T-helper 2 cell treated with Interferon-gamma antibody and Interleukin-4, amounts not matched to agents 5 μg/mL and 100 μg/mL, for 36 hours (primary cell): Measurements from ENCODE around the gene NEURL1.
"Not testable (repeated sequence)": the region's sequence is repeated elsewhere in the genome, so short reads cannot be mapped to it uniquely, and the experiment has no call there.

ENCODE experiments used
- DNase-seq: peaks from one replicate; pipeline ENCODE4 v3.0.0; 2021; ENCODE audit warnings: low spot score
- H3K27ac Mint-ChIP-seq: one replicate; pipeline ENCODE4 v1.8.0; 2021; ENCODE audit warnings: mild to moderate bottlenecking, mixed read lengths
- H3K27me3 Mint-ChIP-seq: one replicate; pipeline ENCODE4 v1.8.0; 2021; ENCODE audit warnings: low read depth, mixed read lengths
- H3K36me3 Mint-ChIP-seq: one replicate; pipeline ENCODE4 v1.8.0; 2021; ENCODE audit warnings: low read depth, mixed read lengths
- H3K4me1 Mint-ChIP-seq: one replicate; pipeline ENCODE4 v1.8.0; 2021; ENCODE audit warnings: low read depth, mixed read lengths
- H3K4me3 Mint-ChIP-seq: one replicate; pipeline ENCODE4 v1.8.0; 2022; ENCODE audit warnings: mild to moderate bottlenecking, moderate library complexity, mixed read lengths
- H3K9me3 Mint-ChIP-seq: one replicate; pipeline ENCODE4 v1.8.0; 2021; ENCODE audit warnings: mixed read lengths

The NEURL1 gene

GRCh38 chr10:103626178-103626577 is 132.7 kb downstream of the NEURL1 start:
- Mint-ChIP-seq H3K36me3 (peaks cover 3% of the 10 kb centered on the region), H3K4me3 (no peak overlapping the region), H3K9me3 (no peaks in the 10 kb centered on the region), H3K27me3 (no peaks in the 10 kb centered on the region), H3K4me1 (no peaks in the 10 kb centered on the region), H3K27ac (no peak overlapping the region)
- no peak for DNase-seq

- no peak overlapping the region for H3K4me3 Mint-ChIP-seq
- no peak for DNase-seq
- no peaks in the 10 kb centered on the region for H3K4me1 Mint-ChIP-seq
- no peaks in the 10 kb centered on the region for H3K27me3 Mint-ChIP-seq
- peaks cover 3% of the 10 kb centered on the region for H3K36me3 Mint-ChIP-seq
- H3K9me3 Mint-ChIP-seq = no peaks in the 10 kb centered on the region
- no peak overlapping the region for H3K27ac Mint-ChIP-seq
Observed at GRCh38 chr10:103627111-103627892, 133.8 kb downstream of the NEURL1 start.

GRCh38 chr10:103627893-103628292 is 134.4 kb downstream of the NEURL1 start:
- Mint-ChIP-seq H3K4me1 (no peaks in the 10 kb centered on the region), H3K27me3 (no peaks in the 10 kb centered on the region), H3K9me3 (no peaks in the 10 kb centered on the region), H3K27ac (no peak overlapping the region), H3K36me3 (peaks cover 3% of the 10 kb centered on the region), H3K4me3 (no peak overlapping the region)
- DNase-seq = no peak

- H3K4me3 Mint-ChIP-seq = no peak overlapping the region
- no peaks in the 10 kb centered on the region for H3K4me1 Mint-ChIP-seq
- H3K27me3 Mint-ChIP-seq = no peaks in the 10 kb centered on the region
- H3K36me3 Mint-ChIP-seq = peaks cover 3% of the 10 kb centered on the region
- no peaks in the 10 kb centered on the region for H3K9me3 Mint-ChIP-seq
- no peak overlapping the region for H3K27ac Mint-ChIP-seq
- DNase-seq = no peak
Observed at GRCh38 chr10:103629581-103629980, 136.1 kb downstream of the NEURL1 start.

GRCh38 chr10:103630156-103630555 is 136.7 kb downstream of the NEURL1 start:
- no peaks in the 10 kb centered on the region for H3K4me1 Mint-ChIP-seq
- no peak overlapping the region for H3K4me3 Mint-ChIP-seq
- no peak for DNase-seq
- H3K27me3 Mint-ChIP-seq = no peaks in the 10 kb centered on the region
- peaks cover 3% of the 10 kb centered on the region for H3K36me3 Mint-ChIP-seq
- H3K27ac Mint-ChIP-seq = no peak overlapping the region
- H3K9me3 Mint-ChIP-seq = no peaks in the 10 kb centered on the region

GRCh38 chr10:103632247-103632642 is 138.7 kb downstream of the NEURL1 start:
- Mint-ChIP-seq H3K4me3 (no peak overlapping the region), H3K9me3 (no peaks in the 10 kb centered on the region), H3K27ac (no peak overlapping the region), H3K27me3 (no peaks in the 10 kb centered on the region), H3K4me1 (no peaks in the 10 kb centered on the region), H3K36me3 (peaks cover 3% of the 10 kb centered on the region)
- no peak for DNase-seq

GRCh38 chr10:103632871-103633270 is 139.4 kb downstream of the NEURL1 start:
- not testable (repeated sequence) for H3K36me3 Mint-ChIP-seq, H3K27ac Mint-ChIP-seq, H3K9me3 Mint-ChIP-seq, H3K4me1 Mint-ChIP-seq, H3K27me3 Mint-ChIP-seq, H3K4me3 Mint-ChIP-seq, DNase-seq

GRCh38 chr10:103633846-103634245 is 140.3 kb downstream of the NEURL1 start:
- Mint-ChIP-seq H3K4me3 (no peak overlapping the region), H3K36me3 (no peaks in the 10 kb centered on the region), H3K27me3 (no peaks in the 10 kb centered on the region), H3K4me1 (no peaks in the 10 kb centered on the region), H3K27ac (no peak overlapping the region), H3K9me3 (no peaks in the 10 kb centered on the region)
- DNase-seq = no peak

- no peak overlapping the region for H3K4me3 Mint-ChIP-seq
Observed at GRCh38 chr10:103635580-103635979, 142.1 kb downstream of the NEURL1 start.

GRCh38 chr10:103636492-103636891 is 143.0 kb downstream of the NEURL1 start:
- Mint-ChIP-seq H3K4me3 (no peak overlapping the region), H3K9me3 (no peaks in the 10 kb centered on the region), H3K4me1 (no peaks in the 10 kb centered on the region), H3K36me3 (no peaks in the 10 kb centered on the region), H3K27ac (no peak overlapping the region), H3K27me3 (no peaks in the 10 kb centered on the region)
- DNase-seq = no peak

More at GRCh38 chr10:103635580-103635979, 142.1 kb downstream of the NEURL1 start:
- no peak overlapping the region for H3K27ac Mint-ChIP-seq
- no peaks in the 10 kb centered on the region for H3K36me3 Mint-ChIP-seq
- no peaks in the 10 kb centered on the region for H3K27me3 Mint-ChIP-seq
- H3K9me3 Mint-ChIP-seq = no peaks in the 10 kb centered on the region
- H3K4me1 Mint-ChIP-seq = no peaks in the 10 kb centered on the region
- DNase-seq = no peak

GRCh38 chr10:103637011-103637410 is 143.5 kb downstream of the NEURL1 start:
- no peak for DNase-seq
- Mint-ChIP-seq H3K27ac (no peak overlapping the region), H3K4me3 (no peak overlapping the region), H3K9me3 (no peaks in the 10 kb centered on the region), H3K27me3 (no peaks in the 10 kb centered on the region), H3K36me3 (no peaks in the 10 kb centered on the region), H3K4me1 (no peaks in the 10 kb centered on the region)

GRCh38 chr10:103637927-103638557 is 144.5 kb downstream of the NEURL1 start:
- no peak for DNase-seq
- H3K36me3 Mint-ChIP-seq = no peaks in the 10 kb centered on the region
- no peak overlapping the region for H3K4me3 Mint-ChIP-seq
- H3K27me3 Mint-ChIP-seq = no peaks in the 10 kb centered on the region
- no peak overlapping the region for H3K27ac Mint-ChIP-seq
- H3K9me3 Mint-ChIP-seq = no peaks in the 10 kb centered on the region
- no peaks in the 10 kb centered on the region for H3K4me1 Mint-ChIP-seq

- Mint-ChIP-seq H3K9me3 (no peaks in the 10 kb centered on the region), H3K4me3 (no peak overlapping the region), H3K4me1 (no peaks in the 10 kb centered on the region), H3K27ac (no peak overlapping the region), H3K36me3 (no peaks in the 10 kb centered on the region), H3K27me3 (no peaks in the 10 kb centered on the region)
- no peak for DNase-seq
Observed at GRCh38 chr10:103638948-103639347, 145.4 kb downstream of the NEURL1 start.

GRCh38 chr10:103640436-103641181 is 147.1 kb downstream of the NEURL1 start:
- no peaks in the 10 kb centered on the region for H3K27me3 Mint-ChIP-seq
- DNase-seq = no peak
- no peak overlapping the region for H3K4me3 Mint-ChIP-seq
- H3K4me1 Mint-ChIP-seq = no peaks in the 10 kb centered on the region
- H3K36me3 Mint-ChIP-seq = no peaks in the 10 kb centered on the region
- no peak overlapping the region for H3K27ac Mint-ChIP-seq
- H3K9me3 Mint-ChIP-seq = no peaks in the 10 kb centered on the region
